Stimulated activated CD4-positive, alpha-beta T cell treated with anti-CD3 and anti-CD28 coated beads, Interleukin-4, amount 100 ng/mL, for 1 hour (primary cell): Measurements from ENCODE around the gene SLC15A3.

Experiments used
- DNase-seq: peaks from one replicate; pipeline ENCODE4 v3.0.0-alpha.2; 2020

Gene SLC15A3

GRCh38 chr11:60944490-60945294, 7.3 kb downstream of the SLC15A3 start:
- no peak for DNase-seq

GRCh38 chr11:60942970-60943565, 8.9 kb downstream of the SLC15A3 start:
- DNase-seq, result no peak

DNA sequence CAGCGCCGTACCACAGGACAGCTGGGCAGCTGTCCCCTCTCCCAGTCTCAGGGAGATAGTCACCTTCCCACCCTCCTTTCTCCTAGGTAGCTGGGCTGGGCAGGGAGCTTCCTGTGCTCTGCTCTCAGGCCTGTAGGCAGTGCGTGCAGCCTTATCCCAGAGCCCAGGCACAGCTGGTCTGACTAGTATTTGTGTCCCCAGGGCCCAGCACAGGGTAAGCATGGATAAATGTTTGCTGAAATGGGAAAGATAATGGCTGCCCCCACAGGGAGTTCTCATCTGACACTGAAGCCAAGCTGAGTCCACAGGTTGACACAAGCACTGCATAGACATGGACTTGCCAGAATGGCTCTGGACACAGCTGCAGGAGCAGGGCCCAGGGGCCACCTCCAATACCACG, 9.8 kb downstream of the SLC15A3 start:
- no peak for DNase-seq

DNA sequence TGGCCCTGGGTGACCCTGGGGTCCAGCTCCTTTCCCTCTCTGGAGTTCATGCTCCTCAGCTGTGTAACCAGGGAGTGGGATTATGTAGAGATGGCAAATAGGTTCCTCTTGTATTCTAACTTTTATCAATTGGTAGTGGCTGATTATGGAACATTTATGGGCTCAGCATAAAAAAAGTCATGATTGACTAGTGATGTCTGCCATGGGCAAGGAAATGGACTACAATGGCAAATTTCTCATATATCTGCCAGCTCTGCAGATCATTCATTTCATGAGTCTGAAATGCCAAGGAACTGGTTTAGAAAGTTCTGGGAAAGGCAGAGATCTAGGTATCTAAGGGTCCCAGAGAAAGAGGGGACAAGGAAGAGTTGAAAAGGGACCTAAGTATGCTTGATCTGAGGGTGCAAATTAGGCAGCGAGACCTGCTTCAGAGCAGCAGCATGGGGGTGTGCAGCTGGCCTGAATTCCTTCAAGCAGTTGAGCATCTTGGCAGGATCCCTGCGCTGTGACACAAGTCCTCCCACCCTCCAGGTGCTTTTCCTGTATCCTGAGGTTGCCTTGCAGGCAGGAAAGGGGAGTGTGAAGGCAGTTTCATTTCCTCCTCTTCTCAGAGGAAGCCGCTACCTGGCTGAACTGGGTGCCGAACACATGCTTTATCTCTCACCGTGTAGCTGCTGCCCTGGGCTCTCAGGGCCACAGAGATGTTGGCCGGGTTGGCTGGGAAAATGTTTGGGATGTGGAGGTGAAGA, 10.4 kb downstream of the SLC15A3 start:
- no peak for DNase-seq

- no peak for DNase-seq
Observed at GRCh38 chr11:60939855-60940254, 12.1 kb downstream of the SLC15A3 start.

DNA sequence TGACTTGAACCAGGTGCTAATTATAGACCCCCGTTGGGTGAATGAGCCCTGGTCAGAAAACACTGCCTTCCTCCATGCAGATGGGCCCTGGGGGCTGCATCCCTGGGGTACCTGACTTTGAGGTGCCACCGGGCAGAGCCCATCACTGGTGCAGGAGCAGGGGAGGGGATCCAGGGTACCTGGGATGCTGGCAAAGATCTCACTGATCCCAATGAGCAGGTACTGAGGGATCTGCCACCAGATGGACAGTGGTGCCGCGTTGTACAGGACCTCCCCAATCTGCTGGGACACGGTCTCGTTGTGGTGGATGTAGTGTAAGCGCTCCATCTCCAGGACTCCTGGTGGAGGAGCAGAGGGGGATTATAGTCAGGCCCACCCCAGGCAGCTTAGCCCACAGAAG, 12.7 kb downstream of the SLC15A3 start:
- no peak for DNase-seq

- DNase-seq, result no peak
Observed at GRCh38 chr11:60938500-60938899, 13.5 kb downstream of the SLC15A3 start.

- no peak for DNase-seq
Observed at GRCh38 chr11:60937811-60938210, 14.2 kb downstream of the SLC15A3 start.

GRCh38 chr11:60937144-60937527, 14.8 kb downstream of the SLC15A3 start:
- DNase-seq, result no peak

DNA sequence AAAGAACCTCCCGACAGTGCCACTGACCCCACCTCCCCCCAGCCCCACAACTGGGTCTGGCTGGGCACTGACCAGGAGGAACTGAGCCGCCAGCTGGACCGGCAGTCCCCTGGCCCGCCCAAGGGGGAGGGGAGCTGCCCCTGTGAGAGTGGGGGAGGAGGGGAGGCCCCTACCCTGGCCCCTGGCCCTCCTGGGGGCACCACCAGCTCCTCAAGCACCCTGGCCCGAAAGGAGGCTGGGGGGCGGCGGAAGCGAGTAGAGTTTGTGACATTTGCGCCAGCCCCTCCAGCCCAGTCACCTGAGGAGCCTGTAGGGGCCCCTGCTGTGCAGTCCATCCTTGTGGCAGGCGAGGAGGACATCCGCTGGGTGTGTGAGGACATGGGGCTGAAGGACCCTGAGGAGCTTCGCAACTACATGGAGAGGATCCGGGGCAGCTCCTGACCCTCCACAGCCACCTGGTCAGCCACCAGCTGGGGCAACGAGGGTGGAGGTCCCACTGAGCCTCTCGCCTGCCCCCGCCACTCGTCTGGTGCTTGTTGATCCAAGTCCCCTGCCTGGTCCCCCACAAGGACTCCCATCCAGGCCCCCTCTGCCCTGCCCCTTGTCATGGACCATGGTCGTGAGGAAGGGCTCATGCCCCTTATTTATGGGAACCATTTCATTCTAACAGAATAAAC, 15.4 kb downstream of the SLC15A3 start:
- DNase-seq, result no peak

DNA sequence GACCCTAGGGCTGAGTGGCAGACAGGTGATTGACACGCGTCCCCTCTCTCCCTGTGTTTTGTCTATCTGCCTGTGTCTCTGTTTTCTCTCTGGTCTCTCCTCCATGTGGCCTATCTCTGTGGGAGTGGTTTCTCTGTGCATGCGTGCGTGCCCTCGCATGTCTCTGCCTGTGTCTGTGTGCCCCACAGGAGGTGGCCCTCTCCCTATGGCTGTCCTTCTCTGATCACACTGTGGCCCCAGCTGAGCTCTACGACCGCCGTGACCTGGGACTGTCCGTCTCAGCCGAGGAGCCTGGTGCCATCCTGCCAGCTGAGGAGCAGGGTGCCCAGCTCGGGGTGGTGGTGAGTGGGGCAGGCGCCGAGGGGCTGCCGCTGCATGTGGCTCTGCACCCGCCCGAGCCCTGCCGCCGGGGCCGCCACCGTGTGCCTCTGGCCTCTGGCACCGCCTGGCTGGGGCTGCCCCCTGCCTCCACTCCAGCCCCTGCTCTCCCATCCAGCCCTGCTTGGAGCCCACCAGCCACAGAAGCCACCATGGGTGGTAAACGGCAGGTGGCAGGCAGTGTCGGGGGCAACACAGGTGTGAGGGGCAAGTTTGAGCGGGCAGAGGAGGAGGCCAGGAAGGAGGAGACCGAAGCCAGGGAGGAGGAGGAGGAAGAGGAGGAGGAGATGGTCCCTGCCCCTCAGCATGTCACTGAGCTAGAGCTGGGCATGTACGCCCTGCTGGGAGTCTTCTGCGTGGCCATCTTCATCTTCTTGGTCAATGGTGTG, 16.1 kb downstream of the SLC15A3 start:
- DNase-seq, result no peak

- DNase-seq, result no peak
Observed at GRCh38 chr11:60934790-60935605, 17.0 kb downstream of the SLC15A3 start.

DNA sequence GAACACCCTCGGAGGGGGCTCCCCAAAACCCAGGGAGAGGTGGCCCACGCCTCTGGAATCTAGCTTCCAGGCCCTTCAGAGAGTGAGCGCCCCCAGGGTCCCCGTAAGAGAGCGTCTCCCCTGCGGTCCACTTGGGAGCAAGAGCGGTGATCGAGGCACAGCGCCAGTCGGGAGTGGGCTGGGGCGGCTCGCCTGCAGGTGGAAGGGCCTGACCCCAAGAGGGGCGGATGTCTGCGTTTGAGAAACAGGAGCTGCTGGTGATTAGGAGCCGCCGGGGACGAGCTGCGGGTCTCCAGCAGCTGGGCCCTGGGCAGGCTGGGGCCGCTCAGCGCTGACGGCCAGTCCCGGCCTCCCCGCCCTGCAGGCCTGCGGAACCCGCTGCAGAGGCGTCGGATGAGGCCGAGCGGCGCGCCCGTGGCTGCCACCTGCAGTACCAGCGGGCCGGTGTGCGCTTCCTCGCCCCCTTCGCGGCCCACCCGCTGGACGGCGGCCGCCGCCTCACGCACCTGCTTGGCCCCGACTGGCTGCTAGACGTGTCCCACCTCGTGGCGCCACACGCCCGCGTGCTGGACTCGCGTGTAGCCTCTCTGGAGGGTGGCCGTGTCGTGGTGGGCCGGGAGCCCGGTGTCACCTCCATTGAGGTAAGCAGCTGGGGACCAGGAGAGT, 17.7 kb downstream of the SLC15A3 start:
- DNase-seq, result no peak

GRCh38 chr11:60933416-60934123, 18.4 kb downstream of the SLC15A3 start:
- no peak for DNase-seq

GRCh38 chr11:60932605-60933356, 19.2 kb downstream of the SLC15A3 start:
- DNase-seq, result no peak

GRCh38 chr11:60931917-60932316, 20.1 kb downstream of the SLC15A3 start:
- DNase-seq, result no peak

DNA sequence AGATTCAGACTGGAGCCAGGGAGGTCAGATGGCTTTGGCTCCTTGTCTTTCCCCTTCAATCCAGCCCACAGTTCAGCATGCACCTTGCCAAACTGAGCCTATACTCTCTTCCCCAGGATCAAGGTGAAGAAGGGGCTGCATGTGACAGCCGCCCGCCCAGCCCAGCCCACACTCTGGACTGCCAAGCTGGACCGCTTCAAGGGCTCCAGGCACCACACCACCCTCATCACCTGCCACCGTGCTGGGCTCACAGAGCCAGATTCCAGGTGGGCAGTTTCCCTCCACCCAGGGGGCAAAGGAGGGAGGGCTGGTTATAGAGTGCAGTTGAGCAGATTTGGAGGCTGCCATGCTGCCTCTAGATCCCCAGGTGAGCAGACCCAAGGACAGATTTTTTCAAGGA, 21.6 kb downstream of the SLC15A3 start:
- DNase-seq, result no peak

DNA sequence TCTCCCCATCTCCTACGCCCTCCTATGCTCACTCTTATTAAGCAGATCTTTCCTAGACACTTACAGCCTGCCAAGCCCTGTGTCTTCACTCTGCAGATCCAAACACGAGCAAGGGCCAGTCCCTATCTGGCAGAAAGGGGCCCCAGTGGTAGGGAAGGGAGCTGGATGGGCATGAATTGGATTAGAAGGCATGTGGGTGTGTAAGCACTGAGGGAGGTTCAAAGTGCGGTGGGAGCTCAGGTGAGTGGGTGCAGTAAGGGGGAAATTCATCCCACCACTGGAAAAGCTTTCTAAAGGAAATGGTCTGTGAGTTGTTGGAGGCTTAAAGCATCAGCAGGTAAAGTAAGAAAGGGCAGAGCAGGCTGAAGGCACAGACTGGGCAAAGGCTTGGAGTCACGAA, 22.2 kb downstream of the SLC15A3 start:
- no peak for DNase-seq

DNA sequence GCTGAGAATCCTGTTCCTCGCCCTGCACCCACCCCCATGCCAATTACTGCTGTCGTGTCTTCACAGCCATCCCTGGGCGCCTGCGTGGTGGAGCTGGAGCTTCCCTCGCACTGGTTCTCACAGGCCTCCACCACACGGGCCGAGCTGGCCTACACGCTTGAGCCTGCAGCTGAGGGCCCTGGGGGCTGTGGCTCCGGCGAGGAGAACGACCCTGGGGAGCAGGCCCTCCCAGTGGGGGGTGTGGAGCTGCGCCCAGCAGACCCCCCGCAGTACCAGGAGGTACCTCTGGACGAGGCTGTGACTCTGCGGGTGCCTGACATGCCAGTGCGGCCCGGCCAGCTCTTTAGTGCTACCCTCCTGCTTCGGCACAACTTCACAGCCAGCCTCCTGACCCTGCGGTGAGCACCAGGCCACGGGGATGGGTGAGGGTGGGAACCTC, 23.4 kb downstream of the SLC15A3 start:
- DNase-seq, result no peak

DNA sequence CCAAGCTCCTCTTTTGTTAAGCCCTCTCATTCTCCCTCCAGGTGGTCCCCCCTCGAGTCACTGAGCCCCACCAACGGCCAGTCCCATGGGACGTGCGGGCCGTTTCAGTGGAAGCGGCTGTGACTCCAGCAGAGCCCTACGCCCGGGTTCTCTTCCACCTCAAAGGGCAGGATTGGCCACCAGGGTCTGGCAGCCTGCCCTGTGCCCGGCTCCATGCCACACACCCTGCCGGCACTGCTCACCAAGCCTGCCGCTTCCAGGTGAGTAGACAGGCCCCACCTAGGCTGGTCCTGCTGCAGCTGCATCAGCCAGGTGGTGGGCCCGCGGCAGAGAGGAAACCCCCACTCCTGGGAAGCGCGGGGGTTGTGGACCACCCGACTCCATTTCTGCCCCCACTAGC, 24.4 kb downstream of the SLC15A3 start:
- DNase-seq, result no peak
